Mesenteric fat pad (tissue), 1 donor: ENCODE data around the gene NAALADL2. TPM values are rescaled to one million over a fixed set of nuclear protein-coding genes. Genes with fewer than 3 reads are reported as not detected.
"Not testable (repeated sequence)": the region's sequence is repeated elsewhere in the genome, so short reads cannot be mapped to it uniquely, and the experiment has no call there.

Experiments used
- DNase-seq: peaks from one replicate; pipeline ENCODE4 v3.0.0-alpha.2; 2020; ENCODE audit warnings: low spot score
- total RNA-seq: library from RNA; stranded (reverse); fragmentation: NEBNext Ultra II Directional; extraction: Animal tissue kit (Norgen Biotek cat#: 25700); gene quantifications from one replicate; pipeline ENCODE4 v1.2.1, GENCODE V29; 2021
- donor health status: DM: yes; HTN: yes; CAD: no.

NAALADL2 gene
- total RNA-seq, 1 donor from 2014 or later, result 12.5 TPM

DNA sequence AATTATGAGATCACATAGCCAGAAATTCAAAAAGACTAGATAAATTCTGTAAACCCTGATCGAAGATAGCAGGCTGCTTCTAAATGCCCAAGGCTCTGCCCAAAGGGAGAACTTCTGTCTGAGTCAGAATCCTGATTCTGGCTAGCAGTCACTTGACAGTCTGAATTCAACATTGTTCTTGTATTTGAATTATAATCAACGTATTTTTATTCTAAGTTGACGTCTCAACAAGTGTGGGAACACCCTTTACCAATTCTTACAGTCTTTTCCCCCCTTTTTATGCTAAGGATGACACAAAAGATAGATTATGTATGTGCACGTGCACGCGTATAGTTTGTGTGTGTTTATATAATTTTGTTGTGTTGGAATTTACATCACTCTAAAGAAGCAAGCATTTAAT is 552.8 kb downstream of the NAALADL2 start:
- DNase-seq, result no peak

DNA sequence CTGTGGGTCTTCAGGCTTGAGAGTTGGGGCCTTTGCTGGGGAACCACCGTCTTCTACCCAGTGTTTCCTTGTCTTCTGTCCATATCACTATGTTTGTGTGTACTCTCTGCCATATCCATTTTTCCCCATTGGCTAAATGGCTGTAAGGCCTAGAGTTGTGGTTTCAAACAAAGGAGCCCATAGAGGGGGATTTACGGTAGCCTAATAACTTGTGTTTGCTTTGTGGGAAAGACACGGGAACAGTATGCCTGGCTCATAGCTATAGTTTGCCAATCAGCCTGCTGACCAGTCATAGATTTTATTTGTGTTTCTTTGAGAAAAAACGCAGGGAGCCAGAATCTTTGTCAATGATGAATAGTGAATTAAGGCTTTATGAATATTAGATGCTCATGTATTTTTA is 554.8 kb downstream of the NAALADL2 start:
- DNase-seq, result no peak

DNA sequence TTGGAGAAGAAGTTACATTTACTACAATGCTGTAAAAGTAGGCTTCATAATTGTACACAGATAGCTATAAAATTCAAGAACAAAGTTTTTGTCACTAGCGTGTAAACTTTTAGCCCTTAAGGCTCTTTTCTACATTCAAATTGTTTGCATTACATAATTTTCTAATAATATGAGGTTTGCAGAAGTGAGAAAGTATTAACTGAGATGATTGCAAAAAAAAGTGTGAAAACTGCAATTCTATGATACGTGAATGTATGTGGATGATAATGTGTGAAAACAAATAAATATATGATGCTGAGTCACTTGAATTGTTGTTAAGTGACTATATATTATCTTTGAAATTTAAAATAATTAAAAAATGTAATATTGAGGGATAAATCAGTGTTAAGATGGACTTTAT is 557.5 kb downstream of the NAALADL2 start:
- no peak for DNase-seq

GRCh38 chr3:175417426-175417825 is 558.3 kb downstream of the NAALADL2 start:
- no peak for DNase-seq

DNA sequence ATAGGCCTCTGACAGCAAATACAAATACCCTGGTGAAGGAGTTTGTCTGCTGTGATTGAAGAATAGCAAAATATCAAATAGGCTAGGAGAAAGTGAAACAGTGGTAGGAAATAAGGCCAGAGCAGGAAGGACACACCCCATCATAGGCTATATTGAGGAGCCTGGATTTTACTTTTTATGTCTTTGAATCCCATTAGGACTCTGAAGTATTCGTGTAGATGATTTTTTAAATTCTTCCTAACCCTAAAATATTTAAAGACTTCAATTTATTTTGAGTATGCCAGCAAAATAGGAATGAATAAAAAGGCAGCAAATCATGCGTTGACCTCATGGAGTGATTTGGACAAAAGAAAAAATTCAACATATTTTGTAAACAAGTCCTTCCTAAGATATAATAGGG is 562.8 kb downstream of the NAALADL2 start:
- no peak for DNase-seq

- DNase-seq, result no peak
Observed at GRCh38 chr3:175422744-175423143, 563.6 kb downstream of the NAALADL2 start.

DNA sequence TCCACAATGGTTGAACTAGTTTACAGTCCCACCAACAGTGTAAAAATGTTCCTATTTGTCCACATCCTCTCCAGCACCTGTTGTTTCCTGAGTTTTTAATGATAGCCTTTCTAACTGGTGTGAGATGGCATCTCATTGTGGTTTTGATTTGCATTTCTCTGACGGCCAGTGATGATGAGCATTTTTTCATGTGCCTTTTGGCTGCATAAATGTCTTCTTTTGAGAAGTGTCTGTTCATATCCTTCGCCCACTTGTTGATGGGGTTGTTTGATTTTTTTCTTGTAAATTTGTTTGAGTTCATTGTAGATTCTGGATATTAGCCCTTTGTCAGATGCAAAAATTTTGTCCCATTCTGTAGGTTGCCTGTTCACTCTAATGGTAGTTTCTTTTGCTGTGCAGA is 564.7 kb downstream of the NAALADL2 start:
- not testable (repeated sequence) for DNase-seq

DNA sequence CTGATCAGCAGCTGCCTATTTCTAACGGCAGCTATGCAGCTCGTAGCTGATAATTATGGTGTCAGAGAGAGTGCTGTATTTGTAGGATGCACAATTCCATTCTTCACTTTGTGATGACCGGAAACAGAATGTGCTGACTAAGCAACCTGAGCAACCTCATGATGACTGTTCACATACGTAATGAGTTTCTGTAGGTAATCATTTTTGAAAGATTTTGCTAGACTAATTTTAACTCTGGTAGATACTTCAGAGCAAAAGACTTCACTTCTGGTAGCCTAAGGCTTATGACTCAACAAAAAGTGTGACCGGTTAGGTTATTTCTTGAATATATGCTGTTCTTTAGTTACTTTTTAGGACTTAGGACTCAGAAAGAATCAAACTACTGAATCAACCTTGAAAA is 567.7 kb downstream of the NAALADL2 start:
- no peak for DNase-seq

DNA sequence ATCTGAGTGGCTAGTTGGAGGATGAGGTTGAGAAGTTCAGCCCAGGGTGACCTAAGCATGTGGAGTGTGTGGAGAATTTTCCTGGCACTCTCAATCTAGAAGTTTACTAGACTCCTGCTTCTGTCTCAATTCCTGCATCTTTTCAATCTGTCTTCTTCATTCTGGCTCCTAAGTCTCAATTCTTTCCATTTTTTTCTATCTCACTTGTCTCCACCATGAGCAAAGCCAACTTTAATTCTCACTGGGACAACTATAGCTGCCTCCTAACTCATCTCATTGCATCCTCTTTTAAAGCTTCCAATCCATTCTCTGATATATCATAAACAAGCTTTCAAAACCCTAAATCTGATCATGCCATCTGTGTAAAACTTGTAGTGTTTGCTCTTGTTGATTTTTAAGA is 569.3 kb downstream of the NAALADL2 start:
- DNase-seq, result no peak

DNA sequence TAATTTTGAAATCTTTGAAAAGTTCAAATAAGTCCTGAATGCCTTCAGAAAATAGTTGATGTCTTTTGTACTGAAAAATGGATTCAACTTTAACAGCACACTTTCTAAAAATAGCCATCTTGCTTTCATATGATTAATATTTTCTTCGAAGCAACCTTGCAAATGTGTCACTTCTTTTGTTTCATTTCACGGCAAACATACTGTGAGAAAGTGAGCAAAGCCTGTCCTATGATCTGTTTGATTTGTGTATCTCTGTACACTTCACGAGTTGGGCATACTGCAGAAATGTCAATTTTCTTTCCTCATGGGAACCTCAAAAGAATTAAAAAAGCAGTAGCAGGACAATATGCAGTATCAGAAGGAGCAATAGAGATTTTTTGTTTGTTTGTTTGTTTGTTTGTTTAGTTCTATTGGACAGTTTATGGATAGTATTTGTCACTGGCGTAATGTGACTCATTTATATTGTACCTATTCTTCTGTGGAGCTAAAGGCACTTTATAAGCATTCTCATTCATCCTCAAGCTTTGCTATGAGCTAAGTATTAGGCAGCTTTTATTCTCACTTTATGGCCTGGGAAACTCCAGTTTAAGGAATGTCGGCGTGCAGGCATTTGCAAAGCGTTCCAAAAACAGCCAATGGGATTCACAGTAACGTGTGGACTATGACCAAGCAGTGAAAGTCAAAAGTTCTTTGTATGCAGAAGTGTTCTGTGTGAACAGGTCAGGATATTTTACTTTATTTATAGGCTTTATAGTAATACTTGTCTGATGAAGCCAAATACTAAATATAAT is 572.0 kb downstream of the NAALADL2 start:
- DNase-seq, result no peak

DNA sequence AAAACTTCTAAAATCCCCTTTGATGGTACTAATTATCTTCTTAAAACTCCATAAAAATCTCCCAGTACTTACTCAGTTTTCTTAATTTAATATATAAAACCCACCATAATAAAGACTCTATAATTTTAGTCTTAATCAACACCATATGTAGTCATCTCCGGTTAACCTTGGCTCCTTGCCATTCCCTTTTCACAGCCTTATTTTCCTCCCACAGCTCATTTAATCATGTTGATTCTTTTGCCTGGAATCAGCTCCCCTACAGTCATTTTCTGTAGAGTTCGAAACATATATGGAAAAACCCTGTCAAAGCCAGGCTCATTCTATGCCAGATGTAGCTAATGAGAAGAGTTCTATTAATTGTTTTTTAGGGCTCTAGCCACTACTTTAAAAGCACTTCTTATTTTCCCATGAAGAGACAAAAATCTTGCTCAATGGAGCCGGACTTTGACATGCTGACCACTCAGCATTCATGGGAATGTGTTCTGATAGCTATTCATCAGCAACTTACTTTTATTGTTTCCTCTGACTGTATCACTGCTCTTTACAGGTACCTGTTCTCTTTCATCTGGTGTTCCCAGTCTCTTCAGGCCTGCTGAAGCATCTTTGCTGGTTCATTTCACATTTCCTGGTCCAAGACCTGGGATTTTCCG is 573.4 kb downstream of the NAALADL2 start:
- DNase-seq, result no peak

- DNase-seq, result no peak
Observed at GRCh38 chr3:175433026-175433674, 574.0 kb downstream of the NAALADL2 start.

DNA sequence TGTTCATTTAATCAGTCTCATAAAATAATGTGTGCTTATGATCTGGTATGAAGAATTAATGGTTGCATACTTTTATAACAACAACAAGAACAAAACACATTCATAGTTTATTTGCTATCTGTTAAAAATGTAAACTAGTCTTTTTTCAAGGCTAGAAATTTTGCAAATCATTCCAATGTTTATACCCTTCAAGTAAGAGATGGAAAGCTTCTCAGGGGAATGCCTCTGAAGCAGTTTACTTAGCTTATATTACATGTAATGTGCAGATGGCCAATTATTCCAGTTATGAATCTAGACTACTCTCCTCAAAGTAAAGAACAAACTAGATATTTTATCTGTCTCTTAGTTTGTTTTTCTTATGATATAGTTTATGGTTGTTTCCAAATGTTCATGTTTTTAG is 575.4 kb downstream of the NAALADL2 start:
- no peak for DNase-seq

DNA sequence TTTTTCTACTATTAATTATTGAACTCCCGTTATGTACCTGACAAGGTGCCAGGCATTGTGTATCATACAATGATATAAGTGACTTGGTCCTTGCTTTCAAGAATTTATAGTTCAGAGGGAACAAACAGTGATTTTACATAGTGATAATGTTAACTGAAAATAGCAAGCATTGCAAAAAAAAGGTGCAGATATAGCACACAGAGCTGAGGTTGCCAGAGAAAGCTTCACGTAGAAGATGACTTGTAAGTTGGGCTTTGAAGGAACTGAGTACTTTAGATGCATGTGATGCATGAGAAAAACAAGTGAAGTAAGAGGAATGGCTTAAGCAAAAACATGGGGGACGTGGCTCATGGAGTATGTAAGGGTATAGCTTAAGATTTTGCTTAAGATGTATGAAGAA is 584.5 kb downstream of the NAALADL2 start:
- no peak for DNase-seq

DNA sequence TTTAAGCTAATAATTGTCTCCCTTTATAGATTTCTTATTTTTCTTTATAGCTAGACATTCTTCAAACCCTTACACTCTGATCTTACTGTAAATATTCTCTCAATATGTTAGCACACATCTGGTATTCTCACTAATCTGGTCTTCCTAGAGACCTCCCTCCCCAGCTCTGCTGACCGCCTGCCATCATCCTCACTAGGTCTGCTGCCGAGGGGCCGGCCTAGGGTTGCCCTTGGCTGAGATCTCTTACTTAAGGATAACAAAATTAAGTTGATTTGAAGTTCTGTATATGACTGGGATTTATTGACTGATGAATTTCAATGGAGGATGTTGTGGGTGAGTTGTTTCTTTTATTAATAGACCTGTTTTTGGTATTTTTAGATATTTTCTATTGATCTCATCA is 586.6 kb downstream of the NAALADL2 start:
- no peak for DNase-seq

- no peak for DNase-seq
Observed at GRCh38 chr3:175447521-175447920, 588.4 kb downstream of the NAALADL2 start.

DNA sequence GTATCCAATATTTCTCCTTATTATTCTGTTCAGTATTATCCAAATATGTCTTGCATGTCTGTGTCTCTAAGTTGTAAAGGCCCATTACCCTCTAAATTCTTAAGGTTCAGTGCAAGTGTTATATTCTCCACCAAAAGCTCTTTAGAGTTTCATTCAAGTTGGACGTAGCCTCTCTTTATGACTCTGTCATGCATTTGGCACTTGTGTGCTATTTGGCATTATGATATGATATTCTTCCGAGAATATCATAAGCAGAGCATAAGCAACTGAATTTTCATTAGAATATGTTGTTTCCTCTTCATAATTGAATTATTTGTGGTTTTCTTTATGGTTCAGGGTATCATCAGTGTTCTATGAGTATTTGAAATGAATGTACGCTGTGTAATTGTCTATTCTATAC is 594.2 kb downstream of the NAALADL2 start:
- DNase-seq, result no peak

DNA sequence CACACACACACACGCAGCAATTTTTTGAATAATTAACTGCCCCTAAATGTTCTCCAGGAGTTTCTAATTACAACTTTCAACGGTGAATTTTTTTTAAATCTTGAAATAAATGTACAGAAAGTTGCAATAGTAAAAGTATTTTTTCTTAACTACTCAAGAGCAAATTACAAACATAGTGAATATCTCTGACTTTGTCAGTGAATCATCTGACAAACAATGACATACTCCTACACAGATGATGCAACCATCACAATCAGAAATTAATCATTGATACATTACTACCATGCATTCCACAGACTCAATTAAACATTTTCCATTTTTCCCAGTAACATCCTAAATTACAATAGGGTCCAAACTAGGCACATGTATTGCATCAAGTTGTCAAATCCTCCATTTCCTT is 597.3 kb downstream of the NAALADL2 start:
- DNase-seq, result no peak

DNA sequence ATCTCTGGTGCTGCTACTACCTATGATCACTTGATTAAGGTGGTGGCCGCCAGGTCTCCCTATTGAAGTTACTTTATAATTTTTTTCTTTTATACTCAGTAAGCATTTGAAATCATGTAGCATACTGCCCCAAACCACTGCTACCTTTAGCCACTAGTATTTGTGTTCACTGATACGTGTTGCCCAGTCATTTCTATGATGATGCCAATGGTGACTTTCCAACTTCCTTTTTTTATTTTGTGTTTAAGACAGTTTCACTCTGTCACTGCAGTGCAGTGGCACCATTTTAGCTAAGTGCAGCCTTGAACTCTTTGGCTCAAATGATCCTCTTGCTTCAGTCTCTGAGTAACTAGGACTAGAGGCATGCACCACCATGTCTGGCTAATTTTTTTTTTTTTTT is 598.2 kb downstream of the NAALADL2 start:
- no peak for DNase-seq

GRCh38 chr3:175460849-175461399 is 601.8 kb downstream of the NAALADL2 start:
- not testable (repeated sequence) for DNase-seq

DNA sequence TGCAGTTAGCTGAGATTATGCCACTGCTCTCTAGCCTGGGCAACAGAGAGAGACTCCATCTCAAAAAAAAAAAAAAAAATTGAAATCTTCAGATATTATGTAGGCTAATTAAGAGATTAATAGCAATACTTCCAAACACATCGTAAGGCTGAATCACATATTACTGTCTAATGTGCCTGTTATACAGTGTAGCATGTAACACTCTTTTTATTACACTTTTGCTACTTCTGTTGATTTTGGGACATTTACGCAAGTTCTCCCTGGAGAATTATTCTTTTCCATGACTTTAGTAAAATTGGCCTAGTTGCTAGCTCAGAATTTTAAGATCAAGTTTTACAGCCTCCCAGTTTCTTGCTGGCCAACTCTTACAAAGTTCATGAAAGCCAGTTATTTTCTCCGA is 605.2 kb downstream of the NAALADL2 start:
- no peak for DNase-seq

DNA sequence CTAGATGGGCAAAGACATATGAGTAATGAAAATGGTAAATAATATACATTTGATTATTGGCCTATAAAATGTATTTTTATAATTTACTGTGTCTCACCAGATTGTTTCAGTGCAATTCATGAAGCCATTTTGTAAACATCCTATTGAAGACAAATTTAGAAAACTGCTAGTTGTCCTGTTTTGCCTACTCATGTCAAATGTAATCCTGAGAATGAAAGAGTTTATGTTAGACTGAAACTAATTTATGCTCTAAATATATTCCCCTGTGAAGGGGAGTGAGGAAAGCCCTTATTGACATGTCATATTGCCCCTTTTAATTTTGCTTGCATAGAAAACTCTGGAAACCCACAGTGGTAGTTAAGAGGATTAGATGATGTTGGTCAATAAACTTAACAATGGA is 610.0 kb downstream of the NAALADL2 start:
- DNase-seq, result no peak
